Ishikawa (cell line): ENCODE results near the gene WDR41.

Source experiments
- CEBPB ChIP-seq: IDR thresholded peaks from 2 replicates; pipeline ENCODE4 v1.6.1; 2012
- EP300 ChIP-seq: IDR thresholded peaks from 2 replicates; pipeline ENCODE4 v1.6.1; 2012; ENCODE audit warnings: borderline replicate concordance
- NFIC ChIP-seq: IDR thresholded peaks from 2 replicates; pipeline ENCODE4 v1.6.1; 2012
- TCF12 ChIP-seq: IDR thresholded peaks from 2 replicates; pipeline ENCODE4 v1.6.1; 2012; ENCODE audit warnings: low read depth
- TEAD4 ChIP-seq: IDR thresholded peaks from 2 replicates; pipeline ENCODE4 v1.6.1; 2012
- USF1 ChIP-seq: IDR thresholded peaks from 2 replicates; pipeline ENCODE4 v1.6.1; 2012
- YY1 ChIP-seq: IDR thresholded peaks from 2 replicates; pipeline ENCODE4 v1.6.1; 2012; ENCODE audit warnings: low read depth
- ZBTB7A ChIP-seq: IDR thresholded peaks from 2 replicates; pipeline ENCODE4 v1.6.1; 2012; ENCODE audit warnings: low read depth
- TF ChIP-seq, protein P1 (sequence below): IDR thresholded peaks from 2 replicates; pipeline ENCODE4 v1.6.1; 2012

- TF ChIP-seq YY1 (no peak), NFIC (no peak), TCF12 (no peak), TEAD4 (no peak), CEBPB (no peak), EP300 (no peak), USF1 (no peak), ZBTB7A (no peak)
- TF ChIP-seq, protein P1, sequence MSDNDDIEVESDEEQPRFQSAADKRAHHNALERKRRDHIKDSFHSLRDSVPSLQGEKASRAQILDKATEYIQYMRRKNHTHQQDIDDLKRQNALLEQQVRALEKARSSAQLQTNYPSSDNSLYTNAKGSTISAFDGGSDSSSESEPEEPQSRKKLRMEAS = no peak
These were observed 54.0 kb downstream of the WDR41 start for GRCh38 chr5:77438071-77438470.
